Neutrophil (primary cell): ENCODE data around the gene HACE1.
"Not testable (repeated sequence)": the region's sequence is repeated elsewhere in the genome, so short reads cannot be mapped to it uniquely, and the experiment has no call there.

Source experiments
- H3K27ac ChIP-seq: fragments of 200-600 bp; sonication (generic); 2 replicates; pipeline ENCODE4 v1.5.1; 2016; ENCODE audit warnings: mild to moderate bottlenecking, moderate library complexity
- H3K27me3 ChIP-seq: fragments of 200-600 bp; sonication (generic); 2 replicates; pipeline ENCODE4 v1.6.0; 2016; ENCODE audit warnings: mild to moderate bottlenecking
- H3K36me3 ChIP-seq: fragments of 200-600 bp; sonication (generic); 2 replicates; pipeline ENCODE4 v1.5.1; 2017
- H3K4me1 ChIP-seq, 2 experiments: fragments of 200-600 bp in 1 of 2; sonication (generic) in 1 of 2; 1 replicate in 1 of 2; 2 replicates in 1 of 2; pipeline versions ENCODE4 v1.5.1 to v1.6.1; 2013 to 2016; ENCODE audit warnings: low read depth in 1 of 2, low read length in 1 of 2, mild to moderate bottlenecking in 1 of 2, moderate library complexity in 1 of 2; ENCODE audit not compliant: control insufficient read depth in 1 of 2, insufficient read depth in 1 of 2
- H3K4me3 ChIP-seq, 2 experiments: fragments of 200-600 bp in 1 of 2; sonication (generic) in 1 of 2; 1 replicate in 1 of 2; 2 replicates in 1 of 2; pipeline ENCODE4 v1.5.1; 2013 to 2016; ENCODE audit warnings: low read depth in 1 of 2, low read length in 1 of 2, mild to moderate bottlenecking in 1 of 2, moderate library complexity in 1 of 2
- H3K9me3 ChIP-seq: fragments of 200-600 bp; sonication (generic); 2 replicates; pipeline ENCODE4 v1.5.1; 2016
- CTCF ChIP-seq: fragments of 200-600 bp; sonication (generic); IDR thresholded peaks from 2 replicates; pipeline ENCODE4 v1.5.1; 2016; ENCODE audit warnings: antibody characterized with exemption

Gene HACE1

GRCh38 chr6:104837158-104837557, 22.6 kb downstream of the HACE1 start:
- Histone ChIP-seq H3K27me3 (no peaks in the 10 kb centered on the region), H3K27ac (no peak overlapping the region), H3K4me3 (no peak overlapping the region), H3K36me3 (no peaks in the 10 kb centered on the region), H3K9me3 (no peaks in the 10 kb centered on the region), H3K4me1 (peaks cover 0 to 4% of the 10 kb centered on the region in 2 experiments)
- TF ChIP-seq CTCF: no peak

- H3K27ac ChIP-seq, H3K9me3 ChIP-seq, H3K27me3 ChIP-seq, H3K4me3 ChIP-seq, H3K4me1 ChIP-seq, H3K36me3 ChIP-seq: not testable (repeated sequence)
These were observed 23.2 kb downstream of the HACE1 start for GRCh38 chr6:104836479-104837020.

- H3K36me3 ChIP-seq: no peaks in the 10 kb centered on the region
These were observed 23.9 kb downstream of the HACE1 start for GRCh38 chr6:104835782-104836181.

GRCh38 chr6:104829183-104829958, 30.3 kb downstream of the HACE1 start:
- no peak for TF ChIP-seq CTCF
- Histone ChIP-seq H3K27ac (no peak overlapping the region), H3K27me3 (no peaks in the 10 kb centered on the region), H3K9me3 (no peaks in the 10 kb centered on the region), H3K36me3 (no peaks in the 10 kb centered on the region), H3K4me1 (no peaks in the 10 kb centered on the region), H3K4me3 (no peak overlapping the region)

More at GRCh38 chr6:104835782-104836181, 23.9 kb downstream of the HACE1 start:
- Histone ChIP-seq H3K27me3 (no peaks in the 10 kb centered on the region), H3K9me3 (no peaks in the 10 kb centered on the region), H3K4me3 (no peak overlapping the region), H3K4me1 (peaks cover 0 to 4% of the 10 kb centered on the region in 2 experiments), H3K27ac (no peak overlapping the region)
- TF ChIP-seq CTCF: no peak

- TF ChIP-seq CTCF: no peak
- Histone ChIP-seq H3K36me3 (no peaks in the 10 kb centered on the region), H3K4me3 (no peak overlapping the region), H3K27me3 (no peaks in the 10 kb centered on the region), H3K9me3 (no peaks in the 10 kb centered on the region), H3K4me1 (no peaks in the 10 kb centered on the region), H3K27ac (no peak overlapping the region)
These were observed 31.2 kb downstream of the HACE1 start for GRCh38 chr6:104828478-104828877.

GRCh38 chr6:104820820-104821219, 38.9 kb downstream of the HACE1 start:
- H3K27me3 ChIP-seq, H3K36me3 ChIP-seq, H3K4me1 ChIP-seq, H3K9me3 ChIP-seq, H3K4me3 ChIP-seq, H3K27ac ChIP-seq: not testable (repeated sequence)
